Bronchial epithelial cell (primary cell): ENCODE measurements around the gene CTDSPL. TPM values are rescaled to one million over a fixed set of nuclear protein-coding genes. Genes with fewer than 3 reads are reported as not detected.

Experiments
- DNase-seq: peaks from one replicate; pipeline ENCODE4 v3.0.0-alpha.2; 2010; ENCODE audit warnings: low read depth
- FAIRE-seq: peaks from 2 replicates; lab custom pipeline; 2011; peaks lifted over from hg19 to GRCh38; lab: Jason Lieb, UNC
- H3K27me3 ChIP-seq: 2 replicates; pipeline ENCODE4 v1.5.1; 2011; ENCODE audit warnings: low read length; ENCODE audit not compliant: control insufficient read depth, insufficient read depth
- H3K36me3 ChIP-seq: 2 replicates; pipeline ENCODE4 v1.5.1; 2011; ENCODE audit warnings: low read length; ENCODE audit not compliant: control insufficient read depth, insufficient read depth
- H3K4me3 ChIP-seq: 2 replicates; pipeline ENCODE4 v1.5.1; 2011; ENCODE audit warnings: mild to moderate bottlenecking, low read depth, low read length, control low read depth
- CTCF ChIP-seq: IDR thresholded peaks from 2 replicates; pipeline ENCODE4 v1.5.1; 2011; ENCODE audit warnings: mild to moderate bottlenecking, moderate library complexity, low read length, control low read depth, inconsistent platforms; ENCODE audit not compliant: insufficient read depth, severe bottlenecking
- total RNA-seq: library from RNA; depleted of rRNA; stranded (reverse); fragments of >200 nt; gene quantifications from 2 replicates; pipeline ENCODE4 v1.2.1, GENCODE V29; 2014

CTDSPL gene
- total RNA-seq, 1 donor from 2014 or later = 80.6 TPM

- H3K4me3 ChIP-seq = no peak overlapping the region
- H3K27me3 ChIP-seq = no peaks in the 10 kb centered on the region
- DNase-seq = no peak
- H3K36me3 ChIP-seq = peaks cover 2% of the 10 kb centered on the region
- FAIRE-seq = no peak
- no peak for TF ChIP-seq CTCF
Measured at GRCh38 chr3:37905987-37906674, 44.5 kb downstream of the CTDSPL start.

- Histone ChIP-seq H3K27me3 (no peaks in the 10 kb centered on the region), H3K4me3 (no peak overlapping the region), H3K36me3 (peaks cover 2% of the 10 kb centered on the region)
- FAIRE-seq (no peak), DNase-seq (no peak)
- no peak for TF ChIP-seq CTCF
Measured at GRCh38 chr3:37906734-37907282, 45.1 kb downstream of the CTDSPL start.

GRCh38 chr3:37907371-37907770, 45.7 kb downstream of the CTDSPL start:
- no peaks in the 10 kb centered on the region for H3K27me3 ChIP-seq
- peaks cover 3% of the 10 kb centered on the region for H3K36me3 ChIP-seq
- FAIRE-seq (no peak), DNase-seq (no peak)
- no peak overlapping the region for H3K4me3 ChIP-seq
- TF ChIP-seq CTCF = no peak

- Histone ChIP-seq H3K4me3 (no peak overlapping the region), H3K27me3 (no peaks in the 10 kb centered on the region), H3K36me3 (peaks cover 3% of the 10 kb centered on the region)
- TF ChIP-seq CTCF = no peak
- DNase-seq = no peak
- no peak for FAIRE-seq
Measured at GRCh38 chr3:37907906-37908305, 46.2 kb downstream of the CTDSPL start.

GRCh38 chr3:37909067-37909911, 47.6 kb downstream of the CTDSPL start:
- peaks cover 4% of the 10 kb centered on the region for H3K36me3 ChIP-seq
- no peak overlapping the region for H3K4me3 ChIP-seq
- no peaks in the 10 kb centered on the region for H3K27me3 ChIP-seq
- DNase-seq = no peak
- no peak for TF ChIP-seq CTCF
- FAIRE-seq = no peak
